SK-N-SH (cell line): ENCODE data around the gene LRRC46. TPM values are rescaled to one million over a fixed set of nuclear protein-coding genes. Genes with fewer than 3 reads are reported as not detected.
A peak's percentile ranks its signal among the peaks of the same experiment; 100 is the strongest.

Experiments
- CTCF ChIA-PET: fragments of 300-600, 350-600 bp; formaldehyde crosslinking; extraction: SDS; loops from one replicate; lab custom pipeline; 2021; lab: Yijun Ruan, JAX
- POLR2A ChIA-PET: fragments of 350-600 bp; sonication (Branson Sonifier 250); formaldehyde crosslinking; extraction: SDS; loops from one replicate; lab custom pipeline; 2020; ENCODE audit warnings: antibody characterized with exemption, inconsistent platforms; lab: Yijun Ruan, JAX
- DNase-seq: peaks from one replicate; pipeline ENCODE4 v3.0.0; 2012
- H2AFZ ChIP-seq: fragments of 200-600 bp; sonication (generic); 2 replicates; pipeline ENCODE4 v1.8.1; 2016; ENCODE audit warnings: antibody characterized with exemption, mild to moderate bottlenecking, low read depth
- H3F3A ChIP-seq: fragments of 200-600 bp; sonication (generic); replicated peaks from 2 replicates; pipeline ENCODE3; 2016; ENCODE audit warnings: antibody characterized with exemption, mild to moderate bottlenecking; ENCODE audit not compliant: insufficient read depth
- H3K27ac ChIP-seq, 2 experiments: fragments of 200-500 bp in 1 of 2; fragments of 200-600 bp in 1 of 2; sonication (Bioruptor generic) in 1 of 2; sonication (generic), shearing (Covaris generic) in 1 of 2; 2 replicates each; pipeline versions ENCODE4 v1.5.1 to v1.6.1; 2014 to 2016; ENCODE audit warnings: low read depth in 2 of 2, inconsistent platforms in 1 of 2, low read length in 1 of 2, mild to moderate bottlenecking in 1 of 2, mixed read lengths in 1 of 2
- H3K27me3 ChIP-seq: fragments of 200-600 bp; sonication (generic), shearing (Covaris generic); 2 replicates; pipeline ENCODE4 v1.6.1; 2016; ENCODE audit warnings: mixed run types; ENCODE audit not compliant: insufficient read depth
- H3K36me3 ChIP-seq, 2 experiments: fragments of 200-500 bp in 1 of 2; fragments of 200-600 bp in 1 of 2; sonication (Bioruptor generic) in 1 of 2; sonication (generic) in 1 of 2; replicated peaks in 1 of 2; 2 replicates each; pipeline versions ENCODE3 to v1.5.1; 2014 to 2016; ENCODE audit warnings: low read length in 1 of 2, mild to moderate bottlenecking in 1 of 2; ENCODE audit not compliant: insufficient read depth in 2 of 2, control insufficient read depth in 1 of 2
- H3K4me1 ChIP-seq, 2 experiments: fragments of 200-500 bp in 1 of 2; fragments of 200-600 bp in 1 of 2; sonication (Bioruptor generic) in 1 of 2; sonication (generic), shearing (Covaris generic) in 1 of 2; 2 replicates each; pipeline versions ENCODE4 v1.5.1 to v1.6.1; 2014 to 2016; ENCODE audit warnings: low read depth in 1 of 2, low read length in 1 of 2, mixed run types in 1 of 2; ENCODE audit not compliant: insufficient read depth in 2 of 2, control insufficient read depth in 1 of 2
- H3K4me2 ChIP-seq: fragments of 200-600 bp; sonication (generic), shearing (Covaris generic); 2 replicates; pipeline ENCODE4 v1.6.1; 2017; ENCODE audit warnings: mixed run types
- H3K4me3 ChIP-seq, 2 experiments: fragments of 200-500 bp in 1 of 2; fragments of 200-600 bp in 1 of 2; sonication (Bioruptor generic) in 1 of 2; sonication (generic), shearing (Covaris generic) in 1 of 2; 2 replicates each; pipeline versions ENCODE4 v1.5.1 to v1.8.1; 2014 to 2016; ENCODE audit warnings: low read depth in 2 of 2, inconsistent platforms in 1 of 2, low read length in 1 of 2, mild to moderate bottlenecking in 1 of 2, mixed read lengths in 1 of 2, moderate library complexity in 1 of 2
- H3K79me2 ChIP-seq: fragments of 200-600 bp; sonication (generic); 2 replicates; pipeline ENCODE4 v1.8.1; 2017; ENCODE audit warnings: mild to moderate bottlenecking; ENCODE audit not compliant: insufficient read depth
- H3K9ac ChIP-seq: fragments of 200-600 bp; sonication (generic); 2 replicates; pipeline ENCODE4 v1.6.1; 2017; ENCODE audit warnings: mixed run types
- H3K9me2 ChIP-seq: fragments of 200-600 bp; sonication (generic); 2 replicates; pipeline ENCODE4 v1.6.1; 2017; ENCODE audit warnings: mixed run types
- H3K9me3 ChIP-seq: fragments of 200-600 bp; sonication (generic); 2 replicates; pipeline ENCODE4 v1.6.1; 2017; ENCODE audit warnings: mixed run types, mild to moderate bottlenecking, moderate library complexity
- H4K20me1 ChIP-seq: fragments of 200-600 bp; sonication (generic); 2 replicates; pipeline ENCODE4 v1.6.1; 2017; ENCODE audit warnings: mild to moderate bottlenecking, mixed run types; ENCODE audit not compliant: insufficient read depth
- CTCF ChIP-seq: fragments of 200-600 bp; sonication (generic); IDR thresholded peaks from 2 replicates; pipeline ENCODE4 v1.6.1; 2017; ENCODE audit warnings: antibody characterized with exemption, mild to moderate bottlenecking, moderate library complexity
- EP300 ChIP-seq, 2 experiments: IDR thresholded peaks; 2 replicates each; pipeline versions ENCODE4 v1.4.0 to v1.6.1; 2012; ENCODE audit warnings: borderline replicate concordance in 1 of 2, low read depth in 1 of 2, low read length in 1 of 2
- EZH2phosphoT487 ChIP-seq: fragments of 200-600 bp; sonication (generic); IDR thresholded peaks from 2 replicates; pipeline ENCODE4 v1.6.1; 2017; ENCODE audit warnings: low read depth, mixed run types, mild to moderate bottlenecking, antibody characterized with exemption, moderate library complexity, borderline replicate concordance
- FOSL2 ChIP-seq: IDR thresholded peaks from 2 replicates; pipeline ENCODE4 v1.4.0; 2012; ENCODE audit warnings: low read depth, mild to moderate bottlenecking, moderate library complexity, borderline replicate concordance
- FOXM1 ChIP-seq: IDR thresholded peaks from 2 replicates; pipeline ENCODE4 v1.4.0; 2012; ENCODE audit warnings: low read depth, mild to moderate bottlenecking
- IRF3 ChIP-seq: fragments of 150-350 bp; IDR thresholded peaks from 2 replicates; pipeline ENCODE4 v1.6.1; 2016; ENCODE audit warnings: mild to moderate bottlenecking, low read depth, low read length
- JUND ChIP-seq: IDR thresholded peaks from 2 replicates; pipeline ENCODE4 v1.4.0; 2012
- MXI1 ChIP-seq: IDR thresholded peaks from 2 replicates; pipeline ENCODE4 v1.6.1; 2012; ENCODE audit warnings: mild to moderate bottlenecking, low read depth, low read length, improper control_type of control experiment
- NFIC ChIP-seq: IDR thresholded peaks from 2 replicates; pipeline ENCODE4 v1.4.0; 2012; ENCODE audit warnings: borderline replicate concordance
- PBX3 ChIP-seq: IDR thresholded peaks from 2 replicates; pipeline ENCODE4; 2012
- POLR2AphosphoS5 ChIP-seq: IDR thresholded peaks from 2 replicates; pipeline ENCODE4 v1.6.1; 2012; ENCODE audit warnings: low read depth, low read length
- RAD21 ChIP-seq: IDR thresholded peaks from 2 replicates; pipeline ENCODE4 v1.6.1; 2012; ENCODE audit warnings: mild to moderate bottlenecking, low read length
- RFX5 ChIP-seq: IDR thresholded peaks from 2 replicates; pipeline ENCODE4 v1.6.1; 2012; ENCODE audit warnings: mild to moderate bottlenecking, improper control_type of control experiment, low read length
- SIN3A ChIP-seq: IDR thresholded peaks from 2 replicates; pipeline ENCODE4 v1.6.1; 2012; ENCODE audit warnings: low read depth, mild to moderate bottlenecking, low read length, moderate library complexity, borderline replicate concordance
- SMC3 ChIP-seq: IDR thresholded peaks from 2 replicates; pipeline ENCODE4 v1.6.1; 2012; ENCODE audit warnings: low read depth, low read length, improper control_type of control experiment
- TCF12 ChIP-seq: IDR thresholded peaks from 2 replicates; pipeline ENCODE4 v1.4.0; 2012
- TEAD4 ChIP-seq: IDR thresholded peaks from 2 replicates; pipeline ENCODE4 v1.4.0; 2012; ENCODE audit warnings: mild to moderate bottlenecking, borderline replicate concordance; ENCODE audit not compliant: insufficient read depth
- WGBS: methylation state at CpG from one replicate; pipeline ENCODE4 v1.1.6; 2017; ENCODE audit warnings: low lambda C conversion rate; 5-methylcytosine and 5-hydroxymethylcytosine counted together
- polyA plus RNA-seq, 3 experiments: library from polyadenylated mRNA; depleted of rRNA; stranded (reverse); fragments of >200 nt; gene quantifications; 2 replicates each; pipeline ENCODE4 v1.2.3, GENCODE V29; 2012
- TF ChIP-seq, protein P1 (sequence below): IDR thresholded peaks from 2 replicates; pipeline ENCODE4 v1.4.0; 2012; ENCODE audit warnings: low read depth

Gene LRRC46
- polyA plus RNA-seq, 1 of the 3 experiments (the other 2 are of a cell fraction), result 1.6 TPM

GRCh38 chr17:47840001-47840741 is 8.7 kb downstream of the LRRC46 start:
- peak overlapping the region; percentile 69 for H3K9ac ChIP-seq
- peak overlapping the region in 1 of 2 experiments; percentile 89; a peak in 3 of 4 replicates for H3K27ac ChIP-seq
- peak overlapping the region; percentile 100 for H3K4me2 ChIP-seq
- H3K36me3 ChIP-seq, result peaks cover 0 to 38% of the 10 kb centered on the region in 2 experiments
- 48% methylated on average over 17 of the region's 17 CpGs for WGBS
- H3K9me2 ChIP-seq, result no peaks in the 10 kb centered on the region
- TF ChIP-seq RFX5, result no peak
- TF ChIP-seq JUND, result no peak
- TF ChIP-seq NFIC, result no peak
- TF ChIP-seq, protein P1, sequence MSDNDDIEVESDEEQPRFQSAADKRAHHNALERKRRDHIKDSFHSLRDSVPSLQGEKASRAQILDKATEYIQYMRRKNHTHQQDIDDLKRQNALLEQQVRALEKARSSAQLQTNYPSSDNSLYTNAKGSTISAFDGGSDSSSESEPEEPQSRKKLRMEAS, result no peak
- TF ChIP-seq TCF12, result no peak
- no peak for TF ChIP-seq EZH2phosphoT487
- TF ChIP-seq CTCF, result no peak
- no peak for TF ChIP-seq RAD21
- TF ChIP-seq EP300 (IDR thresholded peaks at IDR 0.05; ENCODE audit: borderline replicate concordance in 1 of 2, low read depth in 1 of 2, low read length in 1 of 2), result no peak
- TF ChIP-seq FOXM1, result no peak
- TF ChIP-seq PBX3, result no peak
- no peak for TF ChIP-seq FOSL2
- TF ChIP-seq MXI1, result no peak
- no peak for TF ChIP-seq IRF3
- no peak for TF ChIP-seq POLR2AphosphoS5
- no peak for TF ChIP-seq SMC3
- TF ChIP-seq TEAD4, result no peak
- no peak for TF ChIP-seq SIN3A
- peak overlapping the region; percentile 91 for H2AFZ ChIP-seq
- ChIA-PET POLR2A (interaction anchor here (0.7 to 3.2 kb wide), 5 partner anchors 9 to 101 kb away, joined by 3 to 26 read pairs (median 4); partner anchors contain the start of genes LRRC46, MRPL10, PNPO and SP2), CTCF (interaction anchor here (0.6 to 33.0 kb wide), 30 partner anchors 2 to 260 kb away, joined by 3 to 1447 read pairs (median 5); partner anchors contain the start of genes LRRC46, MRPL10, OSBPL7 and PNPO)
- peaks cover 8 to 30% of the 10 kb centered on the region in 2 experiments; a peak in 2 of 4 replicates for H3K4me1 ChIP-seq
- no peak for DNase-seq
- H3K79me2 ChIP-seq, result peaks cover 15% of the 10 kb centered on the region; the same call in 1 of the 2 replicates
- no peaks in the 10 kb centered on the region for H3F3A ChIP-seq
- H3K4me3 ChIP-seq, result peak overlapping the region; percentile 94 to 96
- H4K20me1 ChIP-seq, result no peaks in the 10 kb centered on the region
- peaks cover 2% of the 10 kb centered on the region; the same call in 1 of the 2 replicates for H3K27me3 ChIP-seq
- no peaks in the 10 kb centered on the region for H3K9me3 ChIP-seq
